IPS DF 19.7 (cell line): Measurements from ENCODE around the gene BRPF1.
A peak's percentile ranks its signal among the peaks of the same experiment; 100 is the strongest.

Experiments
- DNase-seq: peaks from one replicate; pipeline ENCODE4 v3.0.0-alpha.2; 2013; ENCODE audit warnings: low read depth, low spot score

Gene BRPF1

DNA sequence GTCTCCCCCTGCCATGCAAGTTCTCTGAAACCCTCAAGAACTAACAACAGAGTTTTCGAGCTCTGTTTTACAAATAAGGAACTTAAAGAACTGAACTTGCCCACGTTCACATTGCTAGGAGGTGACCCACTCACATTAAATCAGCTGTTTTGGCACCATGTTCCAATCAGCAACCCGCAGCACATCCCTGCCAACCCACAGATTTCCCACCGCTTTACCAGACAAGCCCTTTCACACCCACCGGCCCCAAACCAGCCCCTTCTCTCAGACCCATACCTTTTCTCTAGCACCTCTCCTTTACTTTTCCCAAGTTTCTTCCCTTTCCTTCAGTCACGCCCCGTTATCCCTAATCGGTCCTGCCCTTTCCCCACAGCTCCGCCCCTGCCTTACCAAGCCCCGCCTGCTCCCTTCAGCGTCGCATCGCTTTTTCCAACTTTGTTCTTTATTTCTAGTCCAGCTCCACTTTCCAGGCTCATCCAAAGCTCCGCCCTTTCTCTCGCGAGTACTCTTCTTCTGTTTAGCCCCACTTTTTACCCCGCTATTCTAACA is 804 bp upstream of the BRPF1 start:
- DNase-seq, result no peak

DNA sequence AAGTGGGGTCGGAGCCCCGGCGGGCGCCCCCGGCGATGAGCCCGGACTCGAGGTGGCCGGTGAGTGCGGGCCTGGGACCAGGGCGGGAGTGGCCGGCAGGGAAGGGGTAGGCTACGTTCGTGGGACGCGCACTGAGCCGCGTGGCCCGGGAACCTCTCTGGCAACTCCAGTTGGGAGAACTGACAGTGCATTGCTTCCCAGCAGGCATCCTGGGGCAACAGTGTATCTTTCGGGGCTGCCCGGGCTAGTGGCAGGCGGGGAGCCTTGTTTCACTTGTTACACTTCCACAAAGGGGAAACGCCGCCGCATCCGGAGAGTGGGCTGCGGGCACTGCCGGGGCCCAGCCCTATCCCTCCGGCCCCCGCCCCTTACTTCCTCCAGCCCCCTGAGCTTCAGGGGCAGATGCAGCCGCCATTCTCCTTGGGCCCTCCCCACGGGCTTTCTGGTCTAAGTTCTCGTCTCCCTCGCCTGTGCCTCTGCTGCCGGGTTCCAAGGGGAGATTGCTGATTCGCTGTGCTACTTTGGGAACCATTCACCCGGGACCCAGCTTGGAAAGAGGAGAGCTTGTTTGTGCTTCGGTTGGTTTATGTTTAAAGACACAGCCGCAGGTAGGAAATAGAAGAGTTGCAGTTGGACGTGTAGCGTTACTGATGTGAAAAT is 675 bp downstream of the BRPF1 start:
- DNase-seq, result no peak

DNA sequence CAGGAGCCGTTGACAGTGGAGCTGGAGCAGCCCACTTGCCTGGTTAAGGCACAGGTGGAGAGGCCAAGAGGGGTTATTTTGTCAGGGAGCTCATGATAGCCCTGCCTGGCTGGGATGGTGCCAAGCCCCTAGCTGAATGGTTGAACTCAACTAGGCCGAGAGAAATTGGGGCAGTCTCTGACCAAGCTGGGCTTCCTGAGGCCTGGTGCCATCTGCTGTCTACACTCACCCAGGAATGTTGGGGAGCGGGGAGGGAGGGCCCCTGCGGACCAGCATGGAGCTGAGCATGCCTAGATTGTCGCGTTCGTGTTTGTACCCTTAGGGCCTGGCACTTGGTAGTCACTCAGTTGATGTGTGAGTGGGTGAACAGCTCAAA is 1.2 kb downstream of the BRPF1 start:
- no peak for DNase-seq

DNA sequence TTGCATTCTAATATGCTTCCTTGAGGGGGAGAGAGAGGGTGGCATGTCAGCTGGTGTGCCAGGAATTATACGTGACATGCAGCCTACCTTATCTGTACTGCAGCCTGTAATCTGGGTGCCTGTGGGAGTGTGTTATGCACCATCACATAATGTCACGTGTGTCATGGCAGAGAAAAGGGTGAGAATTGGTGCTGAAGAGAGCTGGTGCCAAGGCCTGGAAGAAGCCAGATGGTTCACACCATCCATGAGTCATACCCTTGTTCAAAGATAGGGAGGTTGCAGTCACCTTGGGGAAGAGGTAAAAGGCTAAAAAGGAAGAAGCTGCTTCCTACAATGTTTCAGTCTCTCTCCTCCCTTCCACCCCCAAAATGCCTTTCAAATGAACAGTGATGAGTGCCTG is 5.3 kb downstream of the BRPF1 start:
- DNase-seq, result no peak

DNA sequence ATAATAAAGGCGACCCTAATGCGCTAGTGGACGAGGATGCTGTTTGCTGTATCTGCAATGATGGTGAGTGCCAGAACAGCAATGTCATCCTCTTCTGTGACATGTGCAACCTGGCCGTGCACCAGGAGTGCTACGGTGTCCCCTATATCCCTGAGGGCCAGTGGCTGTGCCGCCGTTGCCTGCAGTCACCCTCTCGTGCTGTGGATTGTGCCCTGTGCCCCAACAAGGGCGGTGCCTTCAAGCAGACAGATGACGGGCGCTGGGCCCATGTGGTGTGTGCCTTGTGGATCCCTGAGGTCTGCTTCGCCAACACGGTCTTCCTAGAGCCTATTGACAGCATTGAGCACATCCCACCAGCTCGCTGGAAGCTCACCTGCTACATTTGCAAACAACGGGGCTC is 7.6 kb downstream of the BRPF1 start:
- no peak for DNase-seq

DNA sequence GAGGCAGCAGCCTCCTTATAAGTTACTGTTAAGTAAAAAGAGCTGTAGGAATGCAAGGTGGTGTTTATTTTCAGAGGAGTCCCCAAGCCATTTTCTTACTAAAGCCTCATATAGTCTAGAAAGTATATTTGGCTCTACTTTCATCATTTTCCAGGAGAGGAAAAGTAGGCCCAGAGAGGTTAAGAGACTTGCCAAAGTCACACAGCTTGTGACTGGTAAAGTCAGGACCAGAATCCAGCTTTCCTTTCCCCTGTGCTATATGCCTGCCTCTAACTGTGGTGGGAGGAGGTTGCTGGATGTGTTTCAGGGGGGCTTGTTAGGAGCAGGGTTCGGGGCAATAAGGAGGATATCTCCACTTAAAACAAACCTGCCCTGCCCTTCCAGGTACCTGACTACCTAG is 11.0 kb downstream of the BRPF1 start:
- no peak for DNase-seq

DNA sequence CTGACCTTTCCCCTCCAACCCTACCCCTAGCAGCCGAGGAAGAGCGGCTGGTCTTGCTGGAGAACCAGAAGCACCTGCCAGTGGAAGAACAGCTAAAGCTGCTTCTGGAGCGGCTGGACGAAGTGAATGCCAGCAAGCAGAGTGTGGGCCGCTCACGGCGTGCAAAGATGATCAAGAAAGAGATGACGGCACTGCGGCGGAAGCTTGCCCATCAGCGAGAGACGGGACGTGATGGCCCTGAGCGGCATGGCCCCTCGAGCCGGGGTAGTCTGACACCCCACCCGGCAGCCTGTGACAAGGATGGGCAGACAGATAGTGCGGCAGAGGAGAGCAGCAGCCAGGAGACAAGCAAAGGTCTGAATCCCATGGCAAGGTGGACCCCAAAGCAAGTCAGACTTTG is 12.0 kb downstream of the BRPF1 start:
- DNase-seq, result no peak

DNA sequence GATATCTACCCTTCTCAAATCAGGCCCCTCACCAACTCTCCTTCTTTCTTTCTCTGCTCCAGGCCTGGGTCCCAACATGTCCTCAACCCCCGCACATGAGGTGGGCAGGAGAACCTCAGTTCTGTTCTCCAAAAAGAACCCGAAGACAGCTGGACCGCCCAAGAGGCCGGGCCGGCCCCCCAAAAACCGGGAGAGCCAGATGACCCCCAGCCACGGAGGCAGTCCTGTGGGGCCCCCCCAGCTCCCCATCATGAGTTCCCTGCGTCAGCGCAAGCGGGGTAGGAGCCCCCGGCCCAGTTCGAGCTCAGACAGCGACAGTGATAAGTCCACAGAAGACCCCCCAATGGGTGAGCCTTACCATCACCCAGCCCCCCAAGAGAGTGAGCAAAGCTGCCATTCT is 12.6 kb downstream of the BRPF1 start:
- DNase-seq, result no peak

DNA sequence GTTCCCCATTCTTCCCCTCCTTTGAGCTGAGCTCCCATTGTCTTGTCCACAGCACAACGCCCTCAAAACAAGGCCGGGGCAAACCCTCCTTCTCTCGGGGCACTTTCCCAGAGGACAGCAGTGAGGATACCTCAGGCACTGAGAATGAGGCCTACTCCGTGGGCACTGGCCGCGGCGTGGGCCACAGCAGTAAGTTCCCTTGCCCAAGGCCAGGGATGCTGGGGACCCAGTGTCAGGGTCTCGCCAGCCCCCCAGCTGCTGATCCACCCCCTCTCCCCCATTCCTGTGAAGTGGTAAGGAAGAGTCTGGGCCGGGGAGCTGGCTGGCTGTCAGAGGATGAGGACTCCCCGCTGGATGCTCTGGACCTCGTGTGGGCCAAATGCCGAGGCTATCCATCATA is 14.0 kb downstream of the BRPF1 start:
- no peak for DNase-seq

DNA sequence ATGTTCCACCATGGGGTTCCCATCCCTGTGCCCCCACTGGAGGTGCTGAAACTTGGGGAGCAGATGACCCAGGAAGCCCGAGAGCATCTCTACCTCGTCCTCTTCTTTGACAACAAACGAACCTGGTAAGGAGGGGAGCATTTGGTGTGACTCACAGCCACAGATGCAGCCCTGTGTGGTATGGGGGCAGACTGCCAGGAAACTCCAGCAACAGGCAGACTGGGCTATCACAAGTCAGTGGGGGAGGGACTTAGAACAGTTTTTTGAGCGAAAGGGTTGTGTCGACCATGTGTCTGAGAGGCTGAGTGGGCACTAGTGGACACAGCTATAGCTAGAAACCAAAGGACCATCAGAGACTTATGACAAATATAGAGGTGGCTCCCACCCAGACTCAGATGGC is 14.8 kb downstream of the BRPF1 start:
- DNase-seq, result no peak

DNA sequence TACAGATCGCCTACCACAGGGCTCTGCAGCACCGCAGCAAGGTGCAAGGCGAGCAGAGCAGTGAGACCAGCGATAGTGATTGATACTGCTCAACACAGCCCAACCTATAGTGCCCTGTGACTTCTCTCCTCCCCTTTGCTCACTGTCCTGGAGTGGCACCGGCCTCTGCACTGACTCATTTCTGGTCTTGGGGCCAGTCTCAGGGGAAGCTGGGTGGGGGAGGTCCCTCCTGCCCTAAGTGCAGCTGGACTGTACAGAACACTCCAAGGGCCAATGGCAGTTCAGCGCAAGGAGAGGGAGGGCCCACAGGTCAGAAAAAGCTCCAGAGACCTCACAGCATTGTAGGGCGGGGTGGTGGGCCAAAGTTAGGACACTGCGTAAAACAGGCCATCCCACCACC is 15.7 kb downstream of the BRPF1 start:
- no peak for DNase-seq

DNA sequence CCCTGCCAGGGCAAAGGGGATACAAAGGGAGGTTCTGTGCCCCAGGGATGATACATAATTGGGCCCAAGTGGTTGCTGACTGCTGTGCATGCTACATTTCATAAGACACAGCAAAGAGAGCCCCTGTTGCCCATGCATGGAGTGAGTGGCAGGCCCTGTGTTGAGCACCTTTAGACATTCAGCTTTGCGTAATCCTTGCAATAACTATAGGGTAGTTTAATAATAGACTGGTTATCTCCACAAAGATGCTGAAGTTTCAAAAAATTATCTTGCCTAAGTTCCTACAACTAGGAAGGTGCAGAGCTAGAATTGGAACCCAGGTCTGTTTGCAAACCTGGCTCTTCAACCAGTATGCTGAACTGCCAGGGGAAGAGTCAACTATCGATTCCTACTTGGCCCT is 16.5 kb downstream of the BRPF1 start:
- no peak for DNase-seq

DNA sequence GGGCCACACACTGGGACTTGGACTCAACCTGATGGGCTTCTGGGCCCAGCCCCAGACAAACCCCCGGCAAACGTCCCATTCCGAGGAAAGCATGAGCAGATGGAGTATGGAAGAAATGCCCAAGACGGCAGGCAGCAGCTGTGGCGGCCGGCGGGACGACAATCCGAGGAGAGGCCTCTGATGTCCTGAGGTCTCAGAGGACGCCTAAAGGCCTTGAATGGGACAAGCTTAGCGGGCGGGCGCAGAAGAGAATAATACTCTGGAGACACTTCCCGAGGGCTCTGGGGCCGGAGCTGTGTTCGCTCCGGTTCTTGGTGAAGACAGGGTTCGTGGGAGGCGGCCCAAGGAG is 17.7 kb downstream of the BRPF1 start:
- DNase-seq, result no peak

DNA sequence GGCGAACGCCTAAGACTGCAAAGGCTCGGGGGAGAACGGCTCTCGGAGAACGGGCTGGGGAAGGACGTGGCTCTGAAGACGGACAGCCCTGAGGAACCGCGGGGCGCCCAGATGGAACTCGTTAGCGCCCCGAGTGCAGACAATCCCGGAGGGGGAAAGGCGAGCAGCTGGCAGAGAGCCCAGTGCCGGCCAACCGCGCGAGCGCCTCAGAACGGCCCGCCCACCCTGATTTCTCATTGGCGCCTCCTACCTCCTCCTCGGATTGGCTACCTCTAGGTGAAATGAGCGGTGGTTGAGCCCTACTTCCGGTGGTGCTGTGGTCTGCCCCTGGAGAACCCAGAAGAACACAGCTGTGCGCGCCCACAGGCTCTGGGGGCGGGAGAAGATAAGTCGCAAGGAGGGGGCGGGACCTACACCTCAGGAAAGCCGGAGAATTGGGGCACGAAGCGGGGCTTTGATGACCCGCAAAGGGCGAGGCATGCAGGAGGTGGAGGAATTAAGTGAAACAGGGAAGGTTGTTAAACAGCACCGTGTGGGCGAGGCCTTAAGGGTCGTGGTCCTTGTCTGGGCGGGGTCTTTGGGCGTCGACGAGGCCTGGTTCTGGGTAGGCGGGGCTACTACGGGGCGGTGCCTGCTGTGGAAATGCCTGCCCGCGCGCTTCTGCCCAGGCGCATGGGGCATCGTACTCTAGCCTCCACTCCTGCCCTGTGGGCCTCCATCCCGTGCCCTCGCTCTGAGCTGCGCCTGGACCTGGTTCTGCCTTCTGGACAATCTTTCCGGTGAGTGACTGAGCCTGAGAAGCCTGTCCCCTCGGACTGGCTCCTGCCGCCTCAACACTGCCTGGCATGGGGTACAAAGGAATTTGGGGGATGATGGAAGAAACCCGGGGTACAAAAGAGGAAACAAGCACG is 18.4 kb downstream of the BRPF1 start, which contains the start of gene OGG1:
Gene OGG1 (plus strand): TSS at position 308 of the 911 bp plus-strand sequence. CDS start 335 bp downstream, at position 643.
- peak; percentile 94 for DNase-seq

DNA sequence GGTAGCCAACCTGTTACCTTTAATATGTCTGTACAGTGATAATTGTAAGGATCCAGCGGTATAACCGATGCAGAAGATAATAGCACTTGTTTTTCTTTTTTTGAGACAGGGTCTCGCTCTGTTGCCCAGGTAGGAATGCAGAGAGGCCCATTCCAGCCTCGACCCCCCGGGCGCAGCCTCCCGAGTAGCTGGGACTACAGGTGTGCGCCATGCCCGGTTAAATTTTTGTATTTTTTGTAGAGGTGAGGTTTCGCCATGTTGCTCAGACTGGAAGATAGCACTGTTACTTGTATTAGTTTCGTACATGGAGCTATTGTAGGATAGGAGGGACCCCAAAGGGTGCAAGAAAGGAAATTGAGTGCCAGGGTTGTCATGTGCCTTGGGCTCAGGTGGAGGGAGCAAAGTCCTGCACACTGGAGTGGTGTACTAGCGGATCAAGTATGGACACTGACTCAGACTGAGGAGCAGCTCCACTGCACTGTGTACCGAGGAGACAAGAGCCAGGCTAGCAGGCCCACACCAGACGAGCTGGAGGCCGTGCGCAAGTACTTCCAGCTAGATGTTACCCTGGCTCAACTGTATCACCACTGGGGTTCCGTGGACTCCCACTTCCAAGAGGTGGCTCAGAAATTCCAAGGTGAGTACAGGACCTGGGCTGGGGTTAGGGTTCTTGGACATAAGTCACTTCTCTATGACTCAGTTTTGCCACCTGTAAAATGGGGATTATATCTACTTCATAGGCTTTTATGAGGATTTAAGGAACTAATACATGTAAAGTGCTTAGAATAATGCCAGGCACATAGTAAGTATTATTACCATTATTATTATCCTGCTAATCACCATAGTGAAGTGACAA is 19.2 kb downstream of the BRPF1 start:
- no peak for DNase-seq

DNA sequence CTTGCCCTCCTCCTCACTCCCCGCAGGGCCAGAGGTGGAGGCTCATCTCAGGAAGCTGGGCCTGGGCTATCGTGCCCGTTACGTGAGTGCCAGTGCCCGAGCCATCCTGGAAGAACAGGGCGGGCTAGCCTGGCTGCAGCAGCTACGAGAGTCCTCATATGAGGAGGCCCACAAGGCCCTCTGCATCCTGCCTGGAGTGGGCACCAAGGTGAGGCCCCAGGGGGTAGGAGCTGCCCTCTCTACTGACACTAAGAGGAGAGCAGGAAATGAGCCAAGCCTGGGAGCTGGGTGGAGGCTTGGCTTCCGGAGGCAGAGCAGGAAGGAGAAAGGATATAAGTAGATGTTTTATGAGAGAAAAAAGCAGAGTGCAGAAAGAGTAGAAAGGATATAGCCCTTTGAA is 23.1 kb downstream of the BRPF1 start:
- no peak for DNase-seq

DNA sequence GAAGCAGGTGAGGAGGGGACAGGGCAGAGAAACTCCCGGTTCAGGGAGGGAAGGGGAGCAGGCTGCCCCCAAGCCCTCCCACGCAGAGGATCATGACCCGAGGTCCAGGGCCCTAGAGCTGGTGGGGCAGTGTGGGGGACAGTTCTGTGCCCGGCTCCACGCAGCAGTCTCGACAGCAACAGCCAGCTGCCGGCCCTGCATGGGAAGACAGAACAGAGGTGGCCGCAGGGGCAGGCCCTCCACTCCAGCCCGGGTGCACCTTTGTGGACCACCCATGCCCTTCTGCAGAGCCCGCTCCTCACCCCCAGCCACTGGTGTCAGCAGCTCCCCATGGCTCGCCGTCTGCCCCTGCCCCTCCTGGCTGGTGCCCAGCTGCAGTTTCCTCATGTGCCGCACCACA is 25.9 kb downstream of the BRPF1 start:
- DNase-seq, result no peak

DNA sequence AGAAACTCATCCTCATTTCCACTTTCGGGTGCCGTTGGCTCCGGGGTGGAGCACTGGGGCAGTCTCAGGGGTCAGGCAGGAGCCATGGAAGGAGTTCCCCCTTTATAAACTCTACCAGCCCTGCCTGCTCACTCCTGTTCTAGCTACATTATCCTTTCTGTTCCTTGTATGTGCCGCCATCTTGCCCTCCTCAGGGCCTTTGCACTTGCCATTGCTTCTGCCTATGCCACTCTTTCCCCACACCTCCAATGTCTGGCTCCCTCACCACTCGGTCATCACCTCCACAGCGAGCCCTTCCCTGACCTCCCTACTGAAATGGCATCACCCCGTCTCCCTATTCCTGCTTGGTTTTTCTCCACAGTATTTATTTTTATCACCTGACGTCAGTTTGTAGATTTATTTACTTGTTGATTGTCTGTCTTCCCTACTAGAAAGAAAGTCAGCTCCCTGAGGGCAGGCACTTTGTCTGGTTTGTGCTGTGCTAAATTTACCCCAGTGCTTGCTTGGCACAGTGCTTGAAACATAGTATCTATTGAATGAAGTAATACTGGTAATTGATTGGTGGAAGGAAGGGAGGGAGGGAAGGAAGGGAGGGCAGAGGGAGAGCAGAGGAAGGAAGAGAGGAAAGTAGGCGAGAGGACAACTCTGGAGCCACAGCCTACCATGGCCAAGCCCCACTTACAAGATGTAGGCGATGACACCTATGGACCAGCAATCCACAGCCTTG is 29.4 kb downstream of the BRPF1 start:
- no peak for DNase-seq

DNA sequence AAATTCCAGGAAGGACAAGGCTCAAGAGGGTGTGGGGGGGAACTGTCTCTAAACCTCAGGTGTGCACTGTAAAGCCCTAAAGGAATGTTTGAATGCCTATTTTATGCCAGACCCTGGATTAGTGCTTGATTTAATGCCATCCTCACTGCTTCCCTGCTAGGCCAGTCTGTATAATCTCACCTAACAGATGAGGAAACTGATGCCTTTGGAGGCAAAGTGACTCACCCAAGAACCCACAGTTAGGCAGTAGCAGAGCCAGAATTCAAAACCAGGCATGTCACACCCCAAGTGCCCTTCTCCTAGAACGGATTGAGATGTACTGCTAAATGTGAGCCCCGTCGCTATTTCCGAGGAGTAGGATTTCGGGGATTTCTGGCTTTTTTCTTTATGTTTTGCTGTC is 30.4 kb downstream of the BRPF1 start:
- no peak for DNase-seq

DNA sequence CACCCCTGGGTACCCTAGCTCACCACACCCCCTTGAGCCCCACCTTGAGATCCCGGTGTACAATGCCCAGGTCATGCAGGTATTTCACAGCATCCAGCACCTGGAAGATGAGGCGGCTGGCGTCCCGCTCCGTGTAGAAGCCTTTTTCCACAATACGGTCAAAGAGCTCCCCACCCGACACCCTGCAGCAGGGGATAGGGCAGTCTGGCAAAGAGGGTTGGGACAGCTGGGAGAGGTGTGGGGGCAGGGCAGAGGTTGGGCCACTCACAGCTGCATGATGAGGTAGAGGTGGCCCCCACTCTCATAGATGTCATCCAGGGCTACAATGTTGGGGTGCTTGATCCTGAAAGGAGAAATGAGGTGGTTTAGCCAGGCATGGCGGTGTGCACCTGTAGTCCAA is 31.3 kb downstream of the BRPF1 start:
- DNase-seq, result no peak

DNA sequence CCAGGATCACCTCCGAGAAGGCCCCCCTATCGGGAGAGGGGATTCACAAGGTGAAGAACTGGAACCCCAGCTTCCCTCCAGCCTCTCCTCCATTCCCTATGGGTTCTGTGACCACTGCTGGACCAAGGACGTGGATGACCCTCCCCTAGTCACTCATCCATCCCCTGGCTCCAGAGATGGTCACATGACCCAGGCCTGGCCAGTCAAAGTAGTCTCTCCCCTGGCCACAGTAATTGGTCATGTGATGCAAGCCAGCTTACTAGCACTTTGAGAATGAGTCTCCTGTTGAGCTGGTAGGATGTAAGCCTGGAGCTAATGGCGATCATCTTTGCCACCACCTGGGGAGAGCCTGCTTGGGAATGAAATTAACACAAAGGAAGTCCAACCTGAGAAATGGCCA is 34.3 kb downstream of the BRPF1 start:
- no peak for DNase-seq
